T-helper 1 cell (primary cell): Measurements from ENCODE around the gene FANCC.

Experiments used
- DNase-seq, 5 donors: peaks; one replicate each; pipeline ENCODE4 v3.0.0-alpha.2; 2012 to 2020

The FANCC gene

GRCh38 chr9:95185956-95186355 lies 131.6 kb downstream of the FANCC start:
- DNase-seq: no peak

GRCh38 chr9:95182854-95183563 lies 134.5 kb downstream of the FANCC start:
- no peak for DNase-seq

- no peak for DNase-seq
Observed at GRCh38 chr9:95181835-95182234, 135.7 kb downstream of the FANCC start.

- DNase-seq: no peak
Observed at GRCh38 chr9:95181226-95181818, 136.2 kb downstream of the FANCC start.

GRCh38 chr9:95177617-95178016 lies 139.9 kb downstream of the FANCC start:
- no peak for DNase-seq

- no peak for DNase-seq
Observed at GRCh38 chr9:95176755-95177319, 140.7 kb downstream of the FANCC start.

- no peak for DNase-seq
Observed at GRCh38 chr9:95175523-95175922, 142.0 kb downstream of the FANCC start.

GRCh38 chr9:95174038-95174437 lies 143.5 kb downstream of the FANCC start:
- no peak for DNase-seq

- no peak for DNase-seq
Observed at GRCh38 chr9:95171596-95171995, 145.9 kb downstream of the FANCC start.

GRCh38 chr9:95171001-95171400 lies 146.5 kb downstream of the FANCC start:
- DNase-seq: peak in 1 of 5 donors; percentile 87

GRCh38 chr9:95167998-95168397 lies 149.5 kb downstream of the FANCC start:
- peak in 4 of 5 donors; percentile 23 to 84 (median 42) for DNase-seq

GRCh38 chr9:95165004-95165403 lies 152.5 kb downstream of the FANCC start:
- DNase-seq: no peak

- no peak for DNase-seq
Observed at GRCh38 chr9:95157481-95158151, 159.9 kb downstream of the FANCC start.

GRCh38 chr9:95156074-95156473 lies 161.4 kb downstream of the FANCC start:
- DNase-seq: no peak

- DNase-seq: no peak
Observed at GRCh38 chr9:95155220-95155619, 162.3 kb downstream of the FANCC start.

GRCh38 chr9:95150903-95151302 lies 166.6 kb downstream of the FANCC start:
- no peak for DNase-seq

GRCh38 chr9:95148208-95148520 lies 169.3 kb downstream of the FANCC start:
- DNase-seq: no peak

GRCh38 chr9:95147452-95148207 lies 169.9 kb downstream of the FANCC start:
- no peak for DNase-seq

GRCh38 chr9:95143591-95144561 lies 173.6 kb downstream of the FANCC start:
- no peak for DNase-seq

- DNase-seq: no peak
Observed at GRCh38 chr9:95142728-95143127, 174.8 kb downstream of the FANCC start.

- no peak for DNase-seq
Observed at GRCh38 chr9:95142315-95142714, 175.2 kb downstream of the FANCC start.

- no peak for DNase-seq
Observed at GRCh38 chr9:95140821-95141220, 176.7 kb downstream of the FANCC start.
